HCT116 (cell line): Measurements from ENCODE around the gene PLCB1. TPM values are rescaled to one million over a fixed set of nuclear protein-coding genes. Genes with fewer than 3 reads are reported as not detected.

Experiments used
- ATAC-seq: fragments of 200-7000 bp; cut with Tn5 transposase; 2 replicates; pipeline ENCODE4 v1.9.1; 2020; ENCODE audit warnings: mild to moderate bottlenecking, moderate library complexity
- BruUV-seq: library from RNA; stranded (reverse); fragments of 400-500 nt; replicated peaks from 2 replicates; lab custom pipeline; 2021; lab: Mats Ljungman, UMichigan
- CTCF ChIA-PET: fragments of 300-600 bp; sonication (Branson Sonifier 250); formaldehyde crosslinking; loops from one replicate; lab custom pipeline; 2021; ENCODE audit warnings: antibody characterized with exemption; lab: Charles Lee
- POLR2A ChIA-PET: fragments of 300-600, 350-600 bp; sonication (Branson Sonifier 250); formaldehyde crosslinking; loops from one replicate; lab custom pipeline; 2021; ENCODE audit warnings: antibody characterized with exemption; lab: Charles Lee
- RAD21 ChIA-PET, 2 experiments: fragments of 300-600 bp; sonication (Branson Sonifier 250); formaldehyde crosslinking; loops; one replicate each; lab custom pipeline; 2023; ENCODE audit warnings: low total read pairs in 2 of 2; ENCODE audit not compliant: uncharacterized antibody in 2 of 2, unreplicated experiment in 2 of 2, low non-redundant PET in 1 of 2; lab: Charles Lee
- DNase-seq: peaks from one replicate; pipeline ENCODE4 v3.0.0-alpha.2; 2010; ENCODE audit warnings: low read depth, low spot score
- H2AFZ ChIP-seq: fragments of 200-600 bp; shearing (Covaris generic), sonication (generic); 2 replicates; pipeline ENCODE4 v1.6.1; 2017; ENCODE audit warnings: low read depth, mixed run types, mixed read lengths, antibody characterized with exemption, low read length; ENCODE audit not compliant: poor library complexity, severe bottlenecking
- H3K27ac ChIP-seq: 2 replicates; pipeline ENCODE4 v1.5.1; 2012; ENCODE audit warnings: low read depth, low read length
- H3K27me3 ChIP-seq: fragments of 200-600 bp; sonication (generic); 2 replicates; pipeline ENCODE4 v1.6.1; 2016; ENCODE audit warnings: mixed run types, low read length, mixed read lengths; ENCODE audit not compliant: insufficient read depth
- H3K36me3 ChIP-seq, 2 experiments: fragments of 200-500 bp in 1 of 2; fragments of 200-600 bp in 1 of 2; sonication (Bioruptor generic) in 1 of 2; sonication (generic) in 1 of 2; 2 replicates each; pipeline versions ENCODE4 v1.5.1 to v1.6.1; 2014 to 2016; ENCODE audit warnings: low read length in 2 of 2, inconsistent platforms in 1 of 2, mixed read lengths in 1 of 2, mixed run types in 1 of 2; ENCODE audit not compliant: insufficient read depth in 2 of 2, control insufficient read depth in 1 of 2
- H3K4me1 ChIP-seq, 2 experiments: fragments of 200-600 bp in 1 of 2; sonication (generic) in 1 of 2; 2 replicates each; pipeline versions ENCODE4 v1.5.1 to v1.6.1; 2012 to 2017; ENCODE audit warnings: low read length in 2 of 2, inconsistent platforms in 1 of 2, mild to moderate bottlenecking in 1 of 2, mixed read lengths in 1 of 2, mixed run types in 1 of 2, moderate library complexity in 1 of 2; ENCODE audit not compliant: insufficient read depth in 2 of 2, control insufficient read depth in 1 of 2
- H3K4me2 ChIP-seq: fragments of 200-600 bp; sonication (generic); 2 replicates; pipeline ENCODE4 v1.6.1; 2017; ENCODE audit warnings: mixed run types, low read length, mixed read lengths
- H3K4me3 ChIP-seq, 2 experiments: fragments of 200-600 bp in 1 of 2; sonication (generic) in 1 of 2; replicated peaks in 1 of 2; 2 replicates each; pipeline ENCODE4 v1.5.1; 2011 to 2016; ENCODE audit warnings: low read length in 2 of 2, control low read depth in 1 of 2, low read depth in 1 of 2, mild to moderate bottlenecking in 1 of 2, mixed read lengths in 1 of 2, mixed run types in 1 of 2
- H3K79me2 ChIP-seq: fragments of 200-600 bp; sonication (generic); 2 replicates; pipeline ENCODE4 v1.6.1; 2017; ENCODE audit warnings: mild to moderate bottlenecking, mixed run types, low read length, moderate library complexity, mixed read lengths; ENCODE audit not compliant: insufficient read depth
- H3K9ac ChIP-seq: fragments of 200-600 bp; sonication (generic); 2 replicates; pipeline ENCODE4 v1.6.1; 2016; ENCODE audit warnings: low read length, mixed read lengths
- H3K9me2 ChIP-seq: fragments of 200-600 bp; sonication (generic), shearing (Covaris generic); 2 replicates; pipeline ENCODE4 v1.6.1; 2017; ENCODE audit warnings: mixed run types, mild to moderate bottlenecking, moderate library complexity; ENCODE audit not compliant: insufficient read depth
- H3K9me3 ChIP-seq, 2 experiments: fragments of 200-500 bp in 1 of 2; fragments of 200-600 bp in 1 of 2; sonication (Bioruptor generic) in 1 of 2; sonication (generic) in 1 of 2; 2 replicates each; pipeline ENCODE4 v1.6.1; 2014 to 2017; ENCODE audit warnings: low read length in 2 of 2, mixed read lengths in 2 of 2, inconsistent platforms in 1 of 2, low read depth in 1 of 2, mild to moderate bottlenecking in 1 of 2, mixed run types in 1 of 2, moderate library complexity in 1 of 2; ENCODE audit not compliant: control insufficient read depth in 1 of 2, insufficient read depth in 1 of 2
- H4K20me1 ChIP-seq: fragments of 200-600 bp; sonication (generic), shearing (Covaris generic); 2 replicates; pipeline ENCODE4 v1.6.1; 2017; ENCODE audit warnings: mixed run types, mild to moderate bottlenecking, moderate library complexity; ENCODE audit not compliant: insufficient read depth
- CEBPB ChIP-seq: IDR thresholded peaks from 2 replicates; pipeline ENCODE4 v1.6.1; 2012; ENCODE audit warnings: low read depth
- ELF1 ChIP-seq: IDR thresholded peaks from 2 replicates; pipeline ENCODE4 v1.6.1; 2012; ENCODE audit warnings: low read depth, borderline replicate concordance
- EZH2 ChIP-seq: fragments of 200-600 bp; sonication (generic); IDR thresholded peaks from 2 replicates; pipeline ENCODE4 v1.6.1; 2017; ENCODE audit warnings: antibody characterized with exemption, mixed run types
- RAD21 ChIP-seq: IDR thresholded peaks from 2 replicates; pipeline ENCODE4 v1.6.1; 2012; ENCODE audit warnings: low read depth, mild to moderate bottlenecking
- SP1 ChIP-seq: IDR thresholded peaks from 2 replicates; pipeline ENCODE4 v1.6.1; 2012; ENCODE audit warnings: low read depth
- SRF ChIP-seq: IDR thresholded peaks from 2 replicates; pipeline ENCODE4 v1.6.1; 2012; ENCODE audit warnings: low read depth
- TCF7L2 ChIP-seq: IDR thresholded peaks from 2 replicates; pipeline ENCODE4 v1.7.0; 2011; ENCODE audit warnings: borderline replicate concordance, inconsistent platforms; ENCODE audit not compliant: insufficient read depth, insufficient read length; ENCODE audit errors: extremely low read depth
- YY1 ChIP-seq: IDR thresholded peaks from 2 replicates; pipeline ENCODE4 v1.6.1; 2011; ENCODE audit warnings: low read length, low read depth, moderate library complexity, mild to moderate bottlenecking; ENCODE audit not compliant: insufficient replicate concordance; ENCODE audit errors: extremely low read depth
- ZNF274 ChIP-seq: fragments of 200-500 bp; sonication (Bioruptor generic); IDR thresholded peaks from 2 replicates; pipeline ENCODE4 v1.6.1; 2014; ENCODE audit warnings: mild to moderate bottlenecking, low read depth, low read length, inconsistent platforms
- intact Hi-C: fragments of 100-400 bp; cut with micrococcal nuclease; formaldehyde crosslinking; loops from 2 replicates; pipeline ENCODE4 v1.10.0; 2022
- total RNA-seq: library from RNA; stranded (reverse); gene quantifications from one replicate; pipeline ENCODE4 v1.2.1, GENCODE V29; 2021; ENCODE audit not compliant: unreplicated experiment
- TF ChIP-seq, protein P1 (sequence below): IDR thresholded peaks from 2 replicates; pipeline ENCODE4 v1.6.1; 2012; ENCODE audit warnings: low read depth
- TF ChIP-seq, protein P2 (sequence below): IDR thresholded peaks from 2 replicates; pipeline ENCODE4 v1.6.1; 2012
- TF ChIP-seq, protein P3 (sequence below): IDR thresholded peaks from 2 replicates; pipeline ENCODE4 v1.6.1; 2011; ENCODE audit warnings: mild to moderate bottlenecking, low read length, moderate library complexity; ENCODE audit not compliant: insufficient replicate concordance; ENCODE audit errors: extremely low read depth
- TF ChIP-seq, protein P4 (sequence below): IDR thresholded peaks from 2 replicates; pipeline ENCODE4 v1.6.1; 2012

PLCB1 gene
- total RNA-seq, 1 experiment from 2014 or later = 15.8 TPM

DNA sequence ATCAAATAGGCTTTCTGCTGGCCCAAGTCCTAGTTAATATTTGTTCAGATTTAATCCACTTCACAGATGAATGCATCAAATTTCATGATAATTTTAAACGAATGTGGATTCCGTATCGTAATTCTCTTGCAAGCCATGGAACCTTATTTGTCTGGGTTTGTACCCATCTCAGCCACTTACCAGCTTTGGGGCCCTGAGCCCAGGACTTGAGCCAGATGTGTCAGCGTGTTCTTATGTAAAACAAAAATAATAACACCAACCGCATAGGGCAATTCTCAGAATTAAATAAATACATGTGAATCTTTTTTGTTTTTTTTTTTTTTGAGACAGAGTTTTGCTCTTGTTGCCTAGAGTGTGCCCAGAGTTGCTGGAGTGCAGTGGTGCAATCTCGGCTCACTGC is 654.3 kb downstream of the PLCB1 start (continued):
- TF ChIP-seq, protein P1, sequence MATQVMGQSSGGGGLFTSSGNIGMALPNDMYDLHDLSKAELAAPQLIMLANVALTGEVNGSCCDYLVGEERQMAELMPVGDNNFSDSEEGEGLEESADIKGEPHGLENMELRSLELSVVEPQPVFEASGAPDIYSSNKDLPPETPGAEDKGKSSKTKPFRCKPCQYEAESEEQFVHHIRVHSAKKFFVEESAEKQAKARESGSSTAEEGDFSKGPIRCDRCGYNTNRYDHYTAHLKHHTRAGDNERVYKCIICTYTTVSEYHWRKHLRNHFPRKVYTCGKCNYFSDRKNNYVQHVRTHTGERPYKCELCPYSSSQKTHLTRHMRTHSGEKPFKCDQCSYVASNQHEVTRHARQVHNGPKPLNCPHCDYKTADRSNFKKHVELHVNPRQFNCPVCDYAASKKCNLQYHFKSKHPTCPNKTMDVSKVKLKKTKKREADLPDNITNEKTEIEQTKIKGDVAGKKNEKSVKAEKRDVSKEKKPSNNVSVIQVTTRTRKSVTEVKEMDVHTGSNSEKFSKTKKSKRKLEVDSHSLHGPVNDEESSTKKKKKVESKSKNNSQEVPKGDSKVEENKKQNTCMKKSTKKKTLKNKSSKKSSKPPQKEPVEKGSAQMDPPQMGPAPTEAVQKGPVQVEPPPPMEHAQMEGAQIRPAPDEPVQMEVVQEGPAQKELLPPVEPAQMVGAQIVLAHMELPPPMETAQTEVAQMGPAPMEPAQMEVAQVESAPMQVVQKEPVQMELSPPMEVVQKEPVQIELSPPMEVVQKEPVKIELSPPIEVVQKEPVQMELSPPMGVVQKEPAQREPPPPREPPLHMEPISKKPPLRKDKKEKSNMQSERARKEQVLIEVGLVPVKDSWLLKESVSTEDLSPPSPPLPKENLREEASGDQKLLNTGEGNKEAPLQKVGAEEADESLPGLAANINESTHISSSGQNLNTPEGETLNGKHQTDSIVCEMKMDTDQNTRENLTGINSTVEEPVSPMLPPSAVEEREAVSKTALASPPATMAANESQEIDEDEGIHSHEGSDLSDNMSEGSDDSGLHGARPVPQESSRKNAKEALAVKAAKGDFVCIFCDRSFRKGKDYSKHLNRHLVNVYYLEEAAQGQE = no peak

DNA sequence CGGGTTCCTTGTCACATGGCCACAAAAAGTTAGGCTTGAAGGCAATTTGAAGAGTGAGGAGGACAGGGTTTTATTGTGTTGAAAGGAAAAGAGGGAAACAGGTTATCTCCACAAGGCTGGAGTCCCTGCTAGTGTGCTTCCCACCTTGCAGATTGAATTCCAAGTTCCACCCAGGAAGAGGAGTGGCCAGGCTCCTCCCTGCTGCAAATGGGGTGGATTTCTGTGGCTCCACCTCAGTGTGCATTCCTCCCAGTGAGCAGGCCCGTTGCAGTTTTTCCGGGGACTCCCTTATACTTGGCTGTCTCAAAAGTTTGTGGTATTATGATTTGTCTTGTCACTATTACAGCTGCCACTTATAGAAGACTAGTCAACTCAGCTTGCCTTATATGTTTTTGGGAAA is 655.0 kb downstream of the PLCB1 start:
- Histone ChIP-seq H2AFZ (no peak overlapping the region), H3K27ac (no peak overlapping the region), H3K36me3 (no peaks in the 10 kb centered on the region), H3K9me3 (no peaks in the 10 kb centered on the region), H3K4me1 (peaks cover 0 to 4% of the 10 kb centered on the region in 2 experiments; a peak in 1 of 4 replicates), H3K4me3 (no peak overlapping the region), H3K9ac (no peak overlapping the region), H3K4me2 (no peak overlapping the region), H3K9me2 (no peaks in the 10 kb centered on the region), H3K79me2 (no peaks in the 10 kb centered on the region), H3K27me3 (no peaks in the 10 kb centered on the region), H4K20me1 (no peaks in the 10 kb centered on the region)
- no peak for DNase-seq
- ChIA-PET CTCF (no interaction called here), POLR2A (no interaction called here), RAD21 (no interaction called here)
- intact Hi-C loops = no loop called here
- peak; percentile 55; the same call in 1 of the 2 replicates for ATAC-seq
- no TSS peak for BruUV-seq
- TF ChIP-seq, protein P1 = no peak
- TF ChIP-seq CEBPB (no peak), ZNF274 (no peak), TCF7L2 (no peak), RAD21 (no peak), SRF (no peak), SP1 (no peak), ELF1 (no peak), YY1 (no peak), EZH2 (no peak)
- TF ChIP-seq, protein P2, sequence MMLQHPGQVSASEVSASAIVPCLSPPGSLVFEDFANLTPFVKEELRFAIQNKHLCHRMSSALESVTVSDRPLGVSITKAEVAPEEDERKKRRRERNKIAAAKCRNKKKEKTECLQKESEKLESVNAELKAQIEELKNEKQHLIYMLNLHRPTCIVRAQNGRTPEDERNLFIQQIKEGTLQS = no peak
- TF ChIP-seq, protein P3, sequence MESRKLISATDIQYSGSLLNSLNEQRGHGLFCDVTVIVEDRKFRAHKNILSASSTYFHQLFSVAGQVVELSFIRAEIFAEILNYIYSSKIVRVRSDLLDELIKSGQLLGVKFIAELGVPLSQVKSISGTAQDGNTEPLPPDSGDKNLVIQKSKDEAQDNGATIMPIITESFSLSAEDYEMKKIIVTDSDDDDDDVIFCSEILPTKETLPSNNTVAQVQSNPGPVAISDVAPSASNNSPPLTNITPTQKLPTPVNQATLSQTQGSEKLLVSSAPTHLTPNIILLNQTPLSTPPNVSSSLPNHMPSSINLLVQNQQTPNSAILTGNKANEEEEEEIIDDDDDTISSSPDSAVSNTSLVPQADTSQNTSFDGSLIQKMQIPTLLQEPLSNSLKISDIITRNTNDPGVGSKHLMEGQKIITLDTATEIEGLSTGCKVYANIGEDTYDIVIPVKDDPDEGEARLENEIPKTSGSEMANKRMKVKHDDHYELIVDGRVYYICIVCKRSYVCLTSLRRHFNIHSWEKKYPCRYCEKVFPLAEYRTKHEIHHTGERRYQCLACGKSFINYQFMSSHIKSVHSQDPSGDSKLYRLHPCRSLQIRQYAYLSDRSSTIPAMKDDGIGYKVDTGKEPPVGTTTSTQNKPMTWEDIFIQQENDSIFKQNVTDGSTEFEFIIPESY = no peak
- TF ChIP-seq, protein P4, sequence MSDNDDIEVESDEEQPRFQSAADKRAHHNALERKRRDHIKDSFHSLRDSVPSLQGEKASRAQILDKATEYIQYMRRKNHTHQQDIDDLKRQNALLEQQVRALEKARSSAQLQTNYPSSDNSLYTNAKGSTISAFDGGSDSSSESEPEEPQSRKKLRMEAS = no peak
